Fibroblast of lung (primary cell): ENCODE results near the gene VKORC1L1.
"Not testable (repeated sequence)": the region's sequence is repeated elsewhere in the genome, so short reads cannot be mapped to it uniquely, and the experiment has no call there.

Source experiments
- EZH2 ChIP-seq: IDR thresholded peaks from 2 replicates; pipeline ENCODE4 v1.5.1; 2012; ENCODE audit warnings: low read length, control low read depth, mild to moderate bottlenecking; ENCODE audit errors: missing control alignments
- TF ChIP-seq, protein P1 (sequence below), 2 donors: IDR thresholded peaks in 1 of 2; conservative IDR thresholded peaks in 1 of 2; 1 replicate in 1 of 2; 2 replicates in 1 of 2; pipeline ENCODE4 v1.5.1; 2011 to 2012; ENCODE audit warnings: low read length in 2 of 2, control low read depth in 1 of 2, inconsistent platforms in 1 of 2, low read depth in 1 of 2, mild to moderate bottlenecking in 1 of 2

DNA sequence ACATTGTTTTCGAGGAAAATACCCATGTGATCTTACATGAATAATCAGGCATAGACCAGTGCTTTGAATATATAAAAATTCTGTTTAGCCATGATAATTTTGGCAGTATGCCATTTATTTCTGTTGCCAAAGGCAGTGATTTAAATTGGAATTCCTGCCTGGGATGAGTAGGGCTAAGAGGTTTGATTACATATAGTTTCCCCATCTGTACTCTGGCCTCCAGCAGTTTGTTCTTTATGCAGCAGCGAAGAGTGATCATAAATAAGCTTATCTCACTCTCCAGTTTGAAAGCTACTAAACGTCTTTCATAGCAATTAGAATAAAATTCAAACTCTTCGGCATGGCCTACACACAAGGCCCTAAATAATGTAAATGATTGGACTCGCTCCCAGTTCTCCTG, 72.9 kb downstream of the VKORC1L1 start:
- TF ChIP-seq EZH2: not testable (repeated sequence)
- TF ChIP-seq, protein P1, sequence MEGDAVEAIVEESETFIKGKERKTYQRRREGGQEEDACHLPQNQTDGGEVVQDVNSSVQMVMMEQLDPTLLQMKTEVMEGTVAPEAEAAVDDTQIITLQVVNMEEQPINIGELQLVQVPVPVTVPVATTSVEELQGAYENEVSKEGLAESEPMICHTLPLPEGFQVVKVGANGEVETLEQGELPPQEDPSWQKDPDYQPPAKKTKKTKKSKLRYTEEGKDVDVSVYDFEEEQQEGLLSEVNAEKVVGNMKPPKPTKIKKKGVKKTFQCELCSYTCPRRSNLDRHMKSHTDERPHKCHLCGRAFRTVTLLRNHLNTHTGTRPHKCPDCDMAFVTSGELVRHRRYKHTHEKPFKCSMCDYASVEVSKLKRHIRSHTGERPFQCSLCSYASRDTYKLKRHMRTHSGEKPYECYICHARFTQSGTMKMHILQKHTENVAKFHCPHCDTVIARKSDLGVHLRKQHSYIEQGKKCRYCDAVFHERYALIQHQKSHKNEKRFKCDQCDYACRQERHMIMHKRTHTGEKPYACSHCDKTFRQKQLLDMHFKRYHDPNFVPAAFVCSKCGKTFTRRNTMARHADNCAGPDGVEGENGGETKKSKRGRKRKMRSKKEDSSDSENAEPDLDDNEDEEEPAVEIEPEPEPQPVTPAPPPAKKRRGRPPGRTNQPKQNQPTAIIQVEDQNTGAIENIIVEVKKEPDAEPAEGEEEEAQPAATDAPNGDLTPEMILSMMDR (conservative IDR thresholded peaks at IDR 0.05 in 1 of 2, IDR thresholded peaks at IDR 0.05 in 1 of 2; ENCODE audit: low read depth in 1 of 2, low read length in 2 of 2): not testable (repeated sequence)
